ENCODE measurements around the gene OR4D11. TPM values are rescaled to one million over a fixed set of nuclear protein-coding genes. Genes with fewer than 3 reads are reported as not detected.

OR4D11 gene
- not detected for total RNA-seq (2021; fragmentation: NEBNext Ultra II Directional; extraction: Animal tissue kit (Norgen Biotek cat#: 25700))
- long read RNA-seq = 0 reads

DNA sequence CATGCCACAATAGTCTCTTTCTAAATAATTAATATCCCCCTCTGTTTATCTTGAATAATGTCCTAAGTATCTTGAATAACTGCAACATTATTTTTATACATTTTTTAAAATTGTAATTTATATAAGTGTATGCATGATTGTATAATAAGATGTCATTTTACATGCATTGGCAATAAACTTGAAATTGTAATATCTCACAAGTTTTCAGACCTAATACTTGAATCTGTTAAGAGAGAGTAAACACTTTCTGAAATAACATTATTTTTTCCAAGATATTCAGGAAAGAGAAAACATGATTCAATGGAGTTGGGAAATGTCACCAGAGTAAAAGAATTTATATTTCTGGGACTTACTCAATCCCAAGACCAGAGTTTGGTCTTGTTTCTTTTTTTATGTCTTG is at the start of gene OR4D11:
OR4D11 (plus strand) TSS at position 301 of the 400 bp plus-strand sequence; CDS start at position 301, 0 bp downstream.
- H3K36me3 Mint-ChIP-seq (ENCODE audit: low read depth) = no peaks in the 10 kb centered on the region
- H3K27me3 Mint-ChIP-seq (ENCODE audit: insufficient read depth) = peaks cover 6% of the 10 kb centered on the region
- H3K9me3 Mint-ChIP-seq = no peaks in the 10 kb centered on the region
- no peaks in the 10 kb centered on the region for H3K4me1 Mint-ChIP-seq (ENCODE audit: low read depth)
- no peak for DNase-seq
- TF ChIP-seq, protein P1, sequence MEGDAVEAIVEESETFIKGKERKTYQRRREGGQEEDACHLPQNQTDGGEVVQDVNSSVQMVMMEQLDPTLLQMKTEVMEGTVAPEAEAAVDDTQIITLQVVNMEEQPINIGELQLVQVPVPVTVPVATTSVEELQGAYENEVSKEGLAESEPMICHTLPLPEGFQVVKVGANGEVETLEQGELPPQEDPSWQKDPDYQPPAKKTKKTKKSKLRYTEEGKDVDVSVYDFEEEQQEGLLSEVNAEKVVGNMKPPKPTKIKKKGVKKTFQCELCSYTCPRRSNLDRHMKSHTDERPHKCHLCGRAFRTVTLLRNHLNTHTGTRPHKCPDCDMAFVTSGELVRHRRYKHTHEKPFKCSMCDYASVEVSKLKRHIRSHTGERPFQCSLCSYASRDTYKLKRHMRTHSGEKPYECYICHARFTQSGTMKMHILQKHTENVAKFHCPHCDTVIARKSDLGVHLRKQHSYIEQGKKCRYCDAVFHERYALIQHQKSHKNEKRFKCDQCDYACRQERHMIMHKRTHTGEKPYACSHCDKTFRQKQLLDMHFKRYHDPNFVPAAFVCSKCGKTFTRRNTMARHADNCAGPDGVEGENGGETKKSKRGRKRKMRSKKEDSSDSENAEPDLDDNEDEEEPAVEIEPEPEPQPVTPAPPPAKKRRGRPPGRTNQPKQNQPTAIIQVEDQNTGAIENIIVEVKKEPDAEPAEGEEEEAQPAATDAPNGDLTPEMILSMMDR (IDR thresholded peaks at IDR 0.05) = no peak
- no peak within 1 kb of the TSS for H3K4me3 Mint-ChIP-seq
- no peak within 1 kb of the TSS for H3K27ac Mint-ChIP-seq

GRCh38 chr11:59456661-59457060 is 46.7 kb upstream of the OR4D11 start, which contains the start of gene OR4D6:
Gene OR4D6, plus strand, starts transcription at chr11:59456961. Its CDS starts 0 bp downstream, at chr11:59456961.
- DNase-seq = no peak
- TF ChIP-seq, protein P1 (IDR thresholded peaks at IDR 0.05) = no peak
- Mint-ChIP-seq H3K4me3 (no peak within 1 kb of the TSS), H3K27me3 (ENCODE audit: insufficient read depth) (peaks cover 2% of the 10 kb centered on the region; the same call in 1 of the 2 replicates), H3K9me3 (no peaks in the 10 kb centered on the region), H3K4me1 (ENCODE audit: low read depth) (no peaks in the 10 kb centered on the region), H3K36me3 (ENCODE audit: low read depth) (no peaks in the 10 kb centered on the region), H3K27ac (no peak within 1 kb of the TSS)

- Mint-ChIP-seq H3K9me3 (no peaks in the 10 kb centered on the region), H3K27ac (no peak overlapping the region), H3K4me3 (no peak overlapping the region), H3K4me1 (ENCODE audit: low read depth) (peaks cover 6% of the 10 kb centered on the region; the same call in 1 of the 2 replicates), H3K27me3 (ENCODE audit: insufficient read depth) (peaks cover 2% of the 10 kb centered on the region; the same call in 1 of the 2 replicates), H3K36me3 (ENCODE audit: low read depth) (no peaks in the 10 kb centered on the region)
- no peak for DNase-seq
- TF ChIP-seq, protein P1 (IDR thresholded peaks at IDR 0.05) = no peak
Measured at GRCh38 chr11:59459916-59460315, 43.5 kb upstream of the OR4D11 start.

DNA sequence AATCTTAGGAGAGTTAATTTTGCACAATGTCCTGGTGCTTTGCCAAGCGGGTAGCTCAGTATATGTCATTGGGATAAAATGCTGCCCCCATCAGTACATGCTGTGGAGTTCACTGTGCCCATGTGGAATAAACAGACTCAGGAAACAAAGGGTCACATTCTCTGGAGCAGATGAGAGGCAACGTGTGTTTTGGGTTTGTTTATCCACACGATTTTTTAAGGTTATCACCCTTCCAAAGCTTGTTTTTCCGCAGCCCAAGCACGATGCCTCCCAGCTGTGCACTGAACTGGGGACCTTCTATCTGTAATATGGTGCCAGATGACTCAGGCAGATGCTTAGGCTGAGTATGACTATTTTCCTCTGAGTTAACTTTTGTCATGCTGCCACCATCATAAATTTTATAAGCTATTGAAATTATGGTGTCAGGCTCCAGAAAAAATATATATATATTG is 40.2 kb upstream of the OR4D11 start:
- no peaks in the 10 kb centered on the region for H3K36me3 Mint-ChIP-seq (ENCODE audit: low read depth)
- DNase-seq = no peak
- peaks cover 2% of the 10 kb centered on the region; the same call in 1 of the 2 replicates for H3K27me3 Mint-ChIP-seq (ENCODE audit: insufficient read depth)
- no peak overlapping the region for H3K4me3 Mint-ChIP-seq
- H3K9me3 Mint-ChIP-seq = no peaks in the 10 kb centered on the region
- peaks cover 6% of the 10 kb centered on the region; the same call in 1 of the 2 replicates for H3K4me1 Mint-ChIP-seq (ENCODE audit: low read depth)
- H3K27ac Mint-ChIP-seq = no peak overlapping the region
- TF ChIP-seq, protein P1 (IDR thresholded peaks at IDR 0.05) = no peak

DNA sequence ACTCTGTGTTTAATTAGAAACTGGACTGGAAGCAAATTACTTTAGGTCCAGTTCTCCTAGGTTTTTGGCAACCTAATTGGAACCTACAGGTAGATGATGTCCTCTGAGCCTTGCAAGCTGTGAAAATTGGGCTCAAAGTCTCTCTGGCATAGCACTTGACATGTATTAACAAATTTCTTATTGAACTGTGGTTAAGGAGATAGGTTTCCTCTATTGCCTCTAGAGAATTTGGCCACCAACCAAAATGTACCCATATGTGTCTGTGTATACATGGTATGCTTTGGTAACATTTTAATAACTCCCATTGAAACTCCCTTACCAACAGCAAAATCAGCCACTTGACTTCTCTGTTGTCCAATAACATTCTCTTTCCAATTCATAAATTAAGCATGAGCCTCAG is 30.4 kb upstream of the OR4D11 start, which contains the start of gene OR4D10:
OR4D10 (plus strand) TSS at position 301 of the 400 bp plus-strand sequence. CDS start 4,115 bp downstream, outside the sequence.
- Mint-ChIP-seq H3K27ac (no peak within 1 kb of the TSS), H3K4me1 (ENCODE audit: low read depth) (no peaks in the 10 kb centered on the region), H3K9me3 (no peaks in the 10 kb centered on the region), H3K27me3 (ENCODE audit: insufficient read depth) (peaks cover 4% of the 10 kb centered on the region), H3K4me3 (no peak within 1 kb of the TSS), H3K36me3 (ENCODE audit: low read depth) (no peaks in the 10 kb centered on the region)
- TF ChIP-seq, protein P1 (IDR thresholded peaks at IDR 0.05) = no peak
- no peak for DNase-seq

Measured in HFFc6 (cell line).